ENCODE data around the gene ZSWIM3. TPM values are rescaled to one million over a fixed set of nuclear protein-coding genes. Genes with fewer than 3 reads are reported as not detected.
A peak's percentile ranks its signal among the peaks of the same experiment; 100 is the strongest.

Gene ZSWIM3
- total and polyA plus RNA-seq, 2 of the 13 experiments (the other 11 are each of a cell fraction or from before 2014, with no cell fraction given), result 5.2 to 5.8 TPM

GRCh38 chr20:45921337-45922189 lies 64.1 kb downstream of the ZSWIM3 start (continued):
- no peak for TF ChIP-seq MYC (CRISPR knock-in tag; IDR thresholded peaks at IDR 0.05; ENCODE audit: borderline replicate concordance)
- no peak for TF ChIP-seq ZNF615 (CRISPR knock-in tag; IDR thresholded peaks at IDR 0.05; ENCODE audit: borderline replicate concordance)
- no peak for TF ChIP-seq MEIS2 (CRISPR knock-in tag; IDR thresholded peaks at IDR 0.05)
- TF ChIP-seq ZNF724P (CRISPR knock-in tag; IDR thresholded peaks at IDR 0.05; ENCODE audit: borderline replicate concordance), result no peak
- TF ChIP-seq ZGPAT (CRISPR knock-in tag; IDR thresholded peaks at IDR 0.05), result peak; percentile 51
- TF ChIP-seq JUNB (CRISPR knock-in tag; IDR thresholded peaks at IDR 0.05; ENCODE audit: borderline replicate concordance), result no peak
- TF ChIP-seq PATZ1 (CRISPR knock-in tag; IDR thresholded peaks at IDR 0.05), result no peak
- no peak for TF ChIP-seq ZNF24 (IDR thresholded peaks at IDR 0.05)
- TF ChIP-seq MTF1 (CRISPR knock-in tag; IDR thresholded peaks at IDR 0.05), result no peak
- no peak for TF ChIP-seq SP140L (CRISPR knock-in tag; IDR thresholded peaks at IDR 0.05; ENCODE audit: borderline replicate concordance)
- TF ChIP-seq NFIC (IDR thresholded peaks at IDR 0.05; ENCODE audit: low read length), result no peak
- no peak for TF ChIP-seq FOXO4 (CRISPR knock-in tag; conservative IDR thresholded peaks at IDR 0.05)
- no peak for TF ChIP-seq ZNF562 (CRISPR knock-in tag; IDR thresholded peaks at IDR 0.05; ENCODE audit: borderline replicate concordance)
- TF ChIP-seq RARA (CRISPR knock-in tag; IDR thresholded peaks at IDR 0.05), result peak; percentile 70
- TF ChIP-seq ZFP36L2 (CRISPR knock-in tag; IDR thresholded peaks at IDR 0.05), result no peak
- TF ChIP-seq CHD2 (IDR thresholded peaks at IDR 0.05; ENCODE audit: low read depth, low read length), result no peak
- no peak for TF ChIP-seq THAP11 (CRISPR knock-in tag; IDR thresholded peaks at IDR 0.05)
- TF ChIP-seq ZNF264 (CRISPR knock-in tag; IDR thresholded peaks at IDR 0.05), result 0 out of 2 replicates have a peak, but pooled peaks have one; percentile 33
- no peak for TF ChIP-seq SAFB2 (CRISPR knock-in tag; IDR thresholded peaks at IDR 0.05; ENCODE audit: borderline replicate concordance, low read depth)
- TF ChIP-seq ZBED4 (CRISPR knock-in tag; IDR thresholded peaks at IDR 0.05; ENCODE audit: borderline replicate concordance), result no peak
- no peak for TF ChIP-seq HNRNPUL1 (IDR thresholded peaks at IDR 0.05; ENCODE audit: low read depth, low read length)
- TF ChIP-seq ZNF367 (CRISPR knock-in tag; IDR thresholded peaks at IDR 0.05; ENCODE audit: borderline replicate concordance), result no peak

All from HepG2 (cell line).